SK-N-SH treated with all-trans-retinoic acid at 6 μM for 48 hours (cell line): ENCODE measurements around the gene PTPRO.

Source experiments
- ATAC-seq: fragments of 200-7000 bp; cut with Tn5 transposase; 3 replicates; pipeline ENCODE4 v1.9.1; 2020; ENCODE audit warnings: mild to moderate bottlenecking, moderate library complexity
- ARNTL ChIP-seq: fragments of 450-650 bp; formaldehyde crosslinking; IDR thresholded peaks from 2 replicates; pipeline ENCODE4 v1.5.0; 2020; ENCODE audit warnings: low read depth, mild to moderate bottlenecking, moderate library complexity, borderline replicate concordance
- BACH2 ChIP-seq: fragments of 250-450 bp; sonication (Bioruptor Pico); IDR thresholded peaks from 2 replicates; pipeline ENCODE4 v1.9.0; 2021; ENCODE audit warnings: mild to moderate bottlenecking, borderline replicate concordance
- GLIS3 ChIP-seq: fragments of 250-450 bp; sonication (Bioruptor Pico); IDR thresholded peaks from 2 replicates; pipeline ENCODE4 v1.5.0; 2020; ENCODE audit warnings: mild to moderate bottlenecking, moderate library complexity
- ISL1 ChIP-seq: fragments of 250-450 bp; sonication (Bioruptor Pico); IDR thresholded peaks from 2 replicates; pipeline ENCODE4 v2.1.2; 2022; ENCODE audit warnings: mild to moderate bottlenecking, moderate library complexity
- OSR1 ChIP-seq: fragments of 250-450 bp; sonication (Bioruptor Pico); IDR thresholded peaks from 2 replicates; pipeline ENCODE4 v1.8.0; 2022; ENCODE audit warnings: moderate library complexity, mild to moderate bottlenecking, inconsistent platforms
- RARB ChIP-seq: fragments of 250-450 bp; sonication (Bioruptor Pico); IDR thresholded peaks from 2 replicates; pipeline ENCODE4 v1.8.0; 2021; ENCODE audit warnings: mild to moderate bottlenecking, moderate library complexity
- TCF4 ChIP-seq: fragments of 250-450 bp; sonication (Bioruptor Pico); IDR thresholded peaks from 2 replicates; pipeline ENCODE4 v1.8.0; 2021; ENCODE audit warnings: mild to moderate bottlenecking, moderate library complexity, borderline replicate concordance
- TOX ChIP-seq: fragments of 250-450 bp; sonication (Bioruptor Pico); IDR thresholded peaks from 2 replicates; pipeline ENCODE4 v1.8.0; 2021; ENCODE audit warnings: mild to moderate bottlenecking, moderate library complexity, borderline replicate concordance
- TSHZ2 ChIP-seq: fragments of 250-450 bp; sonication (Bioruptor Pico); IDR thresholded peaks from 2 replicates; pipeline ENCODE4 v1.5.0; 2020; ENCODE audit warnings: mild to moderate bottlenecking, moderate library complexity
- ZC3H10 ChIP-seq: fragments of 250-450 bp; sonication (Bioruptor Pico); IDR thresholded peaks from 2 replicates; pipeline ENCODE4 v1.5.1; 2021; ENCODE audit warnings: mild to moderate bottlenecking, moderate library complexity
- ZFP3 ChIP-seq: fragments of 250-450 bp; sonication (Bioruptor Pico); IDR thresholded peaks from 2 replicates; pipeline ENCODE4 v1.5.0; 2020; ENCODE audit warnings: mild to moderate bottlenecking, moderate library complexity
- ZFP30 ChIP-seq: fragments of 450-650 bp; formaldehyde crosslinking; IDR thresholded peaks from 2 replicates; pipeline ENCODE4 v1.5.0; 2022; ENCODE audit warnings: mild to moderate bottlenecking, moderate library complexity
- ZNF565 ChIP-seq: fragments of 450-650 bp; formaldehyde crosslinking; conservative IDR thresholded peaks from 2 replicates; pipeline ENCODE4 v1.5.0; 2020; ENCODE audit warnings: low read depth, mild to moderate bottlenecking, moderate library complexity
- ZNF70 ChIP-seq: fragments of 450-650 bp; formaldehyde crosslinking; IDR thresholded peaks from 2 replicates; pipeline ENCODE4 v1.5.0; 2020; ENCODE audit warnings: mild to moderate bottlenecking, moderate library complexity
- TF ChIP-seq, protein P1 (sequence below): fragments of 250-450 bp; sonication (Bioruptor Pico); IDR thresholded peaks from 2 replicates; pipeline ENCODE4 v1.8.0; 2020; ENCODE audit warnings: mild to moderate bottlenecking, moderate library complexity, borderline replicate concordance
- TF ChIP-seq, protein P2 (sequence below): fragments of 250-450 bp; sonication (Bioruptor Pico); IDR thresholded peaks from 2 replicates; pipeline ENCODE4 v1.5.1; 2020; ENCODE audit warnings: low read depth, mild to moderate bottlenecking, moderate library complexity

Gene PTPRO

DNA sequence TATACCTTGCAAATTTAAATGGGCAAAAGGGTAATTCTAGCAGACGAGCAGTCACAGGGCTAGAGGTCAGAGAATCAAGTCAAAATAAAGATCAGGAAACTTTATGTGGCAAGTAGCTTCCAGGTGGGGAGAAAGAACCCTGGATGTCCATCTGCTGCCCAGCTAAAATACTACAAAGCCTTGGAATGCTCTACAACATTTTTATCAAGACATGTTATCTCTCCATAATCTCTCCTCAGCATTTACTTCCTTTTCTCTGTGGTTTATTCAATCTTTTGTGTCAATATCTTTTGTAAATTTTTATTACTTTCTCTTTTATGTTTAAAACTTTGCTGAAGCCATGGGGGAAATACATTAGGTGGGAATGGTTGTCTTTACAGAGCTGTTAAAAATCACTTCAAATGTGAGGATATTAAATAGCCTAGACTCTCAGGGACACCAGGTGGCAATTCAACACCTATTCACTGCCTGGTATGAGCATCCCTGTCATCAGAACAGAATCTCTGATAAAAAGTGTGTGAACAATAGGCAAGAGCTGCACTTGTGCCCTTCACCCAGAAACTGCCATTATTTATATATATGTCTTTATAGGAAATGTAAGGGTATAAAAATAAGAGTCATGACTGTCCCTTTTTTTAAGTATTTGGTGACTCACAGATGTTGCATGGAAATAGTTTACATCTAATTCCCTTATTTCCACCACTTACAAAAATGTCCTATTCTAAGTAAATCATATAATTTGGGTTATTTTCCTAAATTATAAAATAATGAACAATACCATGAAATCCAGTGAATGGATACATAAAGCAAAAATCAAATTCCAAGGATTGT, 314.0 kb downstream of the PTPRO start (continued):
- no peak for TF ChIP-seq OSR1 (CRISPR knock-in tag)

DNA sequence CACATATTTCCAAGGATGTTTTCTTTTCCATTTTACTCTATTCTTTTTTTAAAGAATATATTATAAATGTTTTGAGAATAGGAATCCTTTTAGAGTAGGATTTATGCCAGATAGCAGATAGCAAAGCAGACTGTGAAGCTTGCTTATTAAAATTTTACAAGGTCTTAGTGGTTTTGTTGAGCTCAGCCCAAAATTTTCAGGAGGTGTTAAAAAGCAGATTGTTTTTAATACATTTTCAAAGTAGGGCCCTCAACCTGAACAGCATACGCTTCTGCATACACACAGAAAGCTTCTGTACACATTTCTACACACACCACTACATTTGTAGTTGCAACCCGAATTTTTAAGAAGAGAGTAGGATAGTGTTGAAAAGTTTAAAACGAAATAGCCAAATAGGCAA, 315.9 kb downstream of the PTPRO start:
- no peak for TF ChIP-seq RARB (CRISPR knock-in tag)
- no peak for TF ChIP-seq ZC3H10 (CRISPR knock-in tag)
- no peak for TF ChIP-seq ZFP3 (CRISPR knock-in tag)
- no peak for TF ChIP-seq BACH2 (CRISPR knock-in tag)
- no peak for ATAC-seq

DNA sequence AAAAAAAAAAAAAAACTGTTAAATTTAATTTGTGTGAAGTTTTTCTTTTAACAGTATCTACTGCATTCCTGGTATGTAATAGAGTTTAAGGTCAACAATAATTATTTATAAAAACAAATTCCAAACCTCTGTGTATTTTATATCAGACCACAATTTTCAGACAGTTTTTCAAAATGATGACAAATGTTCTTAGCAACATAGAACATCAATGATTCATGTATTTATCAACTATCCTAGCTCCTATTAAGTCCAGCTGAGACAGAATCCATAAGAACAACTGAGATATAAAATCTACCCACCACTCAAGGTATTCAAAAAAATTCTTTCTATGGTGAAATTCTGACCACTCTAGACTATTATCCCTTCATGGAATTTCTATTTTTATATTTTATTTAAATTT, 322.4 kb downstream of the PTPRO start:
- ATAC-seq: no peak
- TF ChIP-seq ZNF565 (no peak), GLIS3 (CRISPR knock-in tag) (no peak), RARB (CRISPR knock-in tag) (no peak), TOX (no peak), TCF4 (no peak), ISL1 (CRISPR knock-in tag) (0 out of 2 replicates have a peak, but pooled peaks have one; percentile 23)
- TF ChIP-seq, protein P1, sequence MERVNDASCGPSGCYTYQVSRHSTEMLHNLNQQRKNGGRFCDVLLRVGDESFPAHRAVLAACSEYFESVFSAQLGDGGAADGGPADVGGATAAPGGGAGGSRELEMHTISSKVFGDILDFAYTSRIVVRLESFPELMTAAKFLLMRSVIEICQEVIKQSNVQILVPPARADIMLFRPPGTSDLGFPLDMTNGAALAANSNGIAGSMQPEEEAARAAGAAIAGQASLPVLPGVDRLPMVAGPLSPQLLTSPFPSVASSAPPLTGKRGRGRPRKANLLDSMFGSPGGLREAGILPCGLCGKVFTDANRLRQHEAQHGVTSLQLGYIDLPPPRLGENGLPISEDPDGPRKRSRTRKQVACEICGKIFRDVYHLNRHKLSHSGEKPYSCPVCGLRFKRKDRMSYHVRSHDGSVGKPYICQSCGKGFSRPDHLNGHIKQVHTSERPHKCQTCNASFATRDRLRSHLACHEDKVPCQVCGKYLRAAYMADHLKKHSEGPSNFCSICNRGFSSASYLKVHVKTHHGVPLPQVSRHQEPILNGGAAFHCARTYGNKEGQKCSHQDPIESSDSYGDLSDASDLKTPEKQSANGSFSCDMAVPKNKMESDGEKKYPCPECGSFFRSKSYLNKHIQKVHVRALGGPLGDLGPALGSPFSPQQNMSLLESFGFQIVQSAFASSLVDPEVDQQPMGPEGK (CRISPR knock-in tag): no peak
- TF ChIP-seq, protein P2, sequence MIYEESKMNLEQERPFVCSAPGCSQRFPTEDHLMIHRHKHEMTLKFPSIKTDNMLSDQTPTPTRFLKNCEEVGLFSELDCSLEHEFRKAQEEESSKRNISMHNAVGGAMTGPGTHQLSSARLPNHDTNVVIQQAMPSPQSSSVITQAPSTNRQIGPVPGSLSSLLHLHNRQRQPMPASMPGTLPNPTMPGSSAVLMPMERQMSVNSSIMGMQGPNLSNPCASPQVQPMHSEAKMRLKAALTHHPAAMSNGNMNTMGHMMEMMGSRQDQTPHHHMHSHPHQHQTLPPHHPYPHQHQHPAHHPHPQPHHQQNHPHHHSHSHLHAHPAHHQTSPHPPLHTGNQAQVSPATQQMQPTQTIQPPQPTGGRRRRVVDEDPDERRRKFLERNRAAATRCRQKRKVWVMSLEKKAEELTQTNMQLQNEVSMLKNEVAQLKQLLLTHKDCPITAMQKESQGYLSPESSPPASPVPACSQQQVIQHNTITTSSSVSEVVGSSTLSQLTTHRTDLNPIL (CRISPR knock-in tag): no peak

GRCh38 chr12:15646581-15646980, 324.3 kb downstream of the PTPRO start:
- TF ChIP-seq ZFP3 (CRISPR knock-in tag): no peak
- TF ChIP-seq ZC3H10 (CRISPR knock-in tag): no peak
- TF ChIP-seq ZNF70 (CRISPR knock-in tag): no peak
- TF ChIP-seq ARNTL (CRISPR knock-in tag): no peak
- TF ChIP-seq BACH2 (CRISPR knock-in tag): no peak
- TF ChIP-seq, protein P1 (CRISPR knock-in tag): no peak
- no peak for TF ChIP-seq ZFP30 (CRISPR knock-in tag)
- no peak for TF ChIP-seq TSHZ2
- TF ChIP-seq TOX: no peak
- ATAC-seq: no peak
